ENCODE measurements around the gene NIM1K. TPM values are rescaled to one million over a fixed set of nuclear protein-coding genes. Genes with fewer than 3 reads are reported as not detected.

Gene NIM1K
- total RNA-seq, 1 donor from 2014 or later = 0.67 TPM

GRCh38 chr5:43232943-43233833, 41.2 kb downstream of the NIM1K start:
- Mint-ChIP-seq H3K27me3 (ENCODE audit: low read depth) (peaks cover 17% of the 10 kb centered on the region), H3K4me3 (ENCODE audit: unreplicated experiment) (no peak overlapping the region), H3K27ac (ENCODE audit: unreplicated experiment) (no peak overlapping the region), H3K9me3 (ENCODE audit: low read depth) (no peaks in the 10 kb centered on the region), H3K4me1 (ENCODE audit: low read depth) (no peaks in the 10 kb centered on the region), H3K36me3 (ENCODE audit: low read depth) (no peaks in the 10 kb centered on the region)
- no peak for DNase-seq (ENCODE audit: low spot score)
- no peak for TF ChIP-seq CTCF (IDR thresholded peaks at IDR 0.05)

GRCh38 chr5:43233946-43234345, 41.9 kb downstream of the NIM1K start:
- TF ChIP-seq CTCF (IDR thresholded peaks at IDR 0.05) = no peak
- Mint-ChIP-seq H3K4me1 (ENCODE audit: low read depth) (no peaks in the 10 kb centered on the region), H3K27ac (ENCODE audit: unreplicated experiment) (no peak overlapping the region), H3K9me3 (ENCODE audit: low read depth) (no peaks in the 10 kb centered on the region), H3K4me3 (ENCODE audit: unreplicated experiment) (no peak overlapping the region), H3K36me3 (ENCODE audit: low read depth) (no peaks in the 10 kb centered on the region), H3K27me3 (ENCODE audit: low read depth) (peaks cover 21% of the 10 kb centered on the region)
- no peak for DNase-seq (ENCODE audit: low spot score)

DNA sequence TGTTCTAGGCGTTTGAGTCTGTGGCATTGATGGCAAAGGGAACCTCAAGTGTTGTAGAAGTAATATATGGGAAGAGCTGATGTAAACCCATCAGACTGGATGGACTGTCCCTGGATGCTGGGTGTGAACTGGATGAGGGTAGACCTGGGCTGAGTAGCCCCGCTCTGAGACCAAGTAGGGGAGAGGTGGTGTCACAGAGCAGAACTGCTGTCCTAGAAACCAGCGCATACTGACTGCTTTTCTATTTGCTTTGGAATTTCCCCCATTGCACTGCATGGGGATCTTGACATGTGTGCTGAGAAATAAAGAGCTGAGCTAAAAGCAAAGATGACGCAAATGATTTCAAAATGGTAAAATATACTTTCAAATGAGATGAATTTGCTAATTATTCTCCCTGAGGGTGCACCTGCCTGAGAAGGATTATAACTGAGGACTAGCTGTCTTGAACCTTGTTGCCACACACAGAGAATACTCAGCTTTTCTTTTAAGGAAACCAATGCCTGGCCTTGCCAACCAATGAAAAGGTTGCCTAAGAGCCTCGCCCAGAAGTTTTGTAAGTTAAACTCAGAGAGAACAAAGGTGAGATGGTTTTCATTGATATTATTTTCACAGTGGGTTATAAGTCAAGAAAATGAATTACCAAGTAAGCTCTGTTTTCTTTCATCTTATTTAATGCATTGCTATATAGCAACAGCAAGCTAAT, 44.8 kb downstream of the NIM1K start:
- H3K9me3 Mint-ChIP-seq (ENCODE audit: low read depth) = no peaks in the 10 kb centered on the region
- H3K36me3 Mint-ChIP-seq (ENCODE audit: low read depth) = no peaks in the 10 kb centered on the region
- H3K4me3 Mint-ChIP-seq (ENCODE audit: unreplicated experiment) = no peak overlapping the region
- peaks cover 31% of the 10 kb centered on the region for H3K27me3 Mint-ChIP-seq (ENCODE audit: low read depth)
- no peak overlapping the region for H3K27ac Mint-ChIP-seq (ENCODE audit: unreplicated experiment)
- no peak for DNase-seq (ENCODE audit: low spot score)
- no peak for TF ChIP-seq CTCF (IDR thresholded peaks at IDR 0.05)
- H3K4me1 Mint-ChIP-seq (ENCODE audit: low read depth) = no peaks in the 10 kb centered on the region

DNA sequence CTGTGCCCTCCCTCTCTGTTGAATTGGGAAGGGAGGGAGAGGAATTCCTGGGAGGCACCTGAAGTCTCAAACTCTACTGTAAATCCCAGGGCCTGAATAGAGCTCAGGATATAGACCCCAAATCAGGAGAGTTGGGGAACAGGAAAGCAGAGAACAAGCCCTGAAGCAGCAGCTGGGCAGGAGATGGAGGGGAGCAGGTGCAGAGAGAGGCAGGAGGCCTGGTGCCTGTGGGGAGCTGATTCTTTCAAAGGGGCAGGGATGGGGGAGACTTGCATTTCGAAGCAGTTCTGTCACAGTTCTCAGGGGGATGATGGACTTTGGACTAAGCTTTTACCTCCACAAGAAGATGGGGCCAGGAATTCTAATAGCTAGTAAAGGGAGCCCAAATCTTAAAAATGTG, 50.2 kb downstream of the NIM1K start:
- Mint-ChIP-seq H3K4me3 (ENCODE audit: unreplicated experiment) (no peak overlapping the region), H3K27ac (ENCODE audit: unreplicated experiment) (no peak overlapping the region), H3K27me3 (ENCODE audit: low read depth) (peaks cover 62% of the 10 kb centered on the region), H3K36me3 (ENCODE audit: low read depth) (no peaks in the 10 kb centered on the region), H3K4me1 (ENCODE audit: low read depth) (no peaks in the 10 kb centered on the region), H3K9me3 (ENCODE audit: low read depth) (no peaks in the 10 kb centered on the region)
- no peak for DNase-seq (ENCODE audit: low spot score)
- TF ChIP-seq CTCF (IDR thresholded peaks at IDR 0.05) = no peak

GRCh38 chr5:43243270-43243669, 51.2 kb downstream of the NIM1K start:
- no peaks in the 10 kb centered on the region for H3K9me3 Mint-ChIP-seq (ENCODE audit: low read depth)
- H3K27ac Mint-ChIP-seq (ENCODE audit: unreplicated experiment) = no peak overlapping the region
- H3K4me1 Mint-ChIP-seq (ENCODE audit: low read depth) = no peaks in the 10 kb centered on the region
- H3K27me3 Mint-ChIP-seq (ENCODE audit: low read depth) = peaks cover 62% of the 10 kb centered on the region
- no peak for TF ChIP-seq CTCF (IDR thresholded peaks at IDR 0.05)
- no peaks in the 10 kb centered on the region for H3K36me3 Mint-ChIP-seq (ENCODE audit: low read depth)
- no peak for DNase-seq (ENCODE audit: low spot score)
- no peak overlapping the region for H3K4me3 Mint-ChIP-seq (ENCODE audit: unreplicated experiment)

All from chondrocyte (in vitro differentiated cells).